GM23338 (cell line): Measurements from ENCODE around the gene TNFSF8. TPM values are rescaled to one million over a fixed set of nuclear protein-coding genes. Genes with fewer than 3 reads are reported as not detected.

Experiments used
- ATAC-seq: fragments of 200-7000 bp; cut with Tn5 transposase; 3 replicates; pipeline ENCODE4 v1.9.1; 2020
- DNase-seq: peaks from one replicate; pipeline ENCODE4 v3.0.0-alpha.2; 2015; ENCODE audit warnings: low spot score
- H2AFZ ChIP-seq: fragments of 200-600 bp; sonication (generic); 2 replicates; pipeline ENCODE4 v1.8.0; 2016; ENCODE audit warnings: antibody characterized with exemption, mild to moderate bottlenecking, moderate library complexity
- H3F3A ChIP-seq: fragments of 200-600 bp; sonication (generic); replicated peaks from 2 replicates; pipeline ENCODE4 v1.8.0; 2017; ENCODE audit warnings: antibody characterized with exemption, mixed run types, low read depth
- H3K27ac ChIP-seq: fragments of 200-600 bp; sonication (generic); 2 replicates; pipeline ENCODE4 v1.6.1; 2016; ENCODE audit warnings: low read depth
- H3K27me3 ChIP-seq: fragments of 200-600 bp; sonication (generic); 2 replicates; pipeline ENCODE4 v1.8.0; 2016; ENCODE audit warnings: mild to moderate bottlenecking, mixed run types, moderate library complexity; ENCODE audit not compliant: insufficient read depth
- H3K36me3 ChIP-seq: fragments of 200-600 bp; sonication (generic); 2 replicates; pipeline ENCODE4 v1.8.0; 2016; ENCODE audit warnings: mild to moderate bottlenecking; ENCODE audit not compliant: insufficient read depth
- H3K4me1 ChIP-seq: fragments of 200-600 bp; sonication (generic); 2 replicates; pipeline ENCODE4 v1.8.0; 2016; ENCODE audit warnings: mild to moderate bottlenecking, moderate library complexity; ENCODE audit not compliant: insufficient read depth
- H3K4me2 ChIP-seq: fragments of 200-600 bp; sonication (generic); 2 replicates; pipeline ENCODE4 v1.7.1; 2017; ENCODE audit warnings: mixed run types
- H3K4me3 ChIP-seq: fragments of 200-600 bp; sonication (generic); 2 replicates; pipeline ENCODE4 v1.6.1; 2016; ENCODE audit warnings: mixed run types
- H3K79me2 ChIP-seq: fragments of 200-600 bp; sonication (generic); replicated peaks from 2 replicates; pipeline ENCODE4 v1.8.0; 2017; ENCODE audit warnings: mild to moderate bottlenecking; ENCODE audit not compliant: insufficient read depth
- H3K9me2 ChIP-seq: fragments of 200-600 bp; sonication (generic); 2 replicates; pipeline ENCODE4 v1.8.0; 2017; ENCODE audit not compliant: insufficient read depth
- H4K20me1 ChIP-seq: fragments of 200-600 bp; sonication (generic); replicated peaks from 2 replicates; pipeline ENCODE4 v1.8.0; 2017; ENCODE audit warnings: mild to moderate bottlenecking; ENCODE audit not compliant: insufficient read depth
- H3K27ac Mint-ChIP-seq: 2 replicates; pipeline ENCODE4 v1.8.0; 2020; ENCODE audit warnings: inconsistent platforms, mild to moderate bottlenecking, moderate library complexity, mixed read lengths
- H3K27me3 Mint-ChIP-seq: 3 replicates; pipeline ENCODE4 v1.8.0; 2022; ENCODE audit warnings: low read depth, mild to moderate bottlenecking, moderate library complexity, mixed read lengths, inconsistent platforms; ENCODE audit not compliant: insufficient read depth, poor library complexity
- H3K36me3 Mint-ChIP-seq: 3 replicates; pipeline ENCODE4 v1.8.0; 2021; ENCODE audit warnings: low read depth, mild to moderate bottlenecking, inconsistent platforms, moderate library complexity, mixed read lengths
- H3K4me1 Mint-ChIP-seq: 3 replicates; pipeline ENCODE4 v1.8.0; 2020; ENCODE audit warnings: mild to moderate bottlenecking, inconsistent platforms, mixed read lengths
- H3K4me3 Mint-ChIP-seq: 3 replicates; pipeline ENCODE4 v1.8.0; 2021; ENCODE audit warnings: moderate library complexity, mild to moderate bottlenecking, inconsistent platforms, mixed read lengths
- H3K9me3 Mint-ChIP-seq: 3 replicates; pipeline ENCODE4 v1.8.0; 2020; ENCODE audit warnings: moderate library complexity, mild to moderate bottlenecking, inconsistent platforms, mixed read lengths
- CREB1 ChIP-seq: fragments of 250-450 bp; sonication (Bioruptor Pico); IDR thresholded peaks from 2 replicates; pipeline ENCODE4 v1.5.0; 2020; ENCODE audit warnings: low read depth, mild to moderate bottlenecking, moderate library complexity
- EZH2 ChIP-seq: fragments of 200-600 bp; sonication (generic); IDR thresholded peaks from one replicate; pipeline ENCODE4 v1.8.0; 2017; ENCODE audit warnings: antibody characterized with exemption, mild to moderate bottlenecking, low read depth; ENCODE audit not compliant: unreplicated experiment
- EZH2phosphoT487 ChIP-seq: fragments of 200-600 bp; sonication (generic); IDR thresholded peaks from one replicate; pipeline ENCODE4 v1.8.1; 2018; ENCODE audit warnings: antibody characterized with exemption; ENCODE audit not compliant: unreplicated experiment
- JUNB ChIP-seq: IDR thresholded peaks from one replicate; pipeline ENCODE4 v1.6.1; 2016; ENCODE audit warnings: antibody characterized with exemption; ENCODE audit not compliant: unreplicated experiment
- NANOG ChIP-seq: IDR thresholded peaks from 2 replicates; pipeline ENCODE4 v1.6.1; 2016; ENCODE audit warnings: antibody characterized with exemption, borderline replicate concordance
- POLR2AphosphoS5 ChIP-seq: IDR thresholded peaks from 2 replicates; pipeline ENCODE4 v1.6.1; 2016; ENCODE audit warnings: antibody characterized with exemption, low read depth
- STAT1 ChIP-seq: IDR thresholded peaks from one replicate; pipeline ENCODE4 v1.6.1; 2016; ENCODE audit warnings: antibody characterized with exemption; ENCODE audit not compliant: unreplicated experiment
- ZNF114 ChIP-seq: fragments of 250-450 bp; sonication (Bioruptor Pico); IDR thresholded peaks from 2 replicates; pipeline ENCODE4 v1.5.0; 2020; ENCODE audit warnings: mild to moderate bottlenecking, moderate library complexity
- ZNF331 ChIP-seq: fragments of 250-450 bp; sonication (Bioruptor Pico); IDR thresholded peaks from 2 replicates; pipeline ENCODE4 v1.5.0; 2020; ENCODE audit warnings: low read depth, mild to moderate bottlenecking, moderate library complexity
- polyA plus RNA-seq: library from polyadenylated mRNA; unstranded; fragments of >200 nt; fragmentation: Nextera tagmentation; extraction: Ambion mirVana; gene quantifications from 2 replicates; pipeline ENCODE4 v1.2.1, GENCODE V29; 2016
- total RNA-seq: library from RNA; depleted of rRNA; stranded (reverse); fragments of >200 nt; shearing (Covaris generic); gene quantifications from 2 replicates; pipeline ENCODE4 v1.2.3, GENCODE V29; 2014
- TF ChIP-seq, protein P1 (sequence below), 2 experiments: fragments of 200-600 bp in 1 of 2; sonication (generic) in 1 of 2; conservative IDR thresholded peaks; 2 replicates each; pipeline versions ENCODE4 v1.5.1 to v1.6.1; 2016 to 2017; ENCODE audit warnings: antibody characterized with exemption in 2 of 2, low read depth in 2 of 2, mild to moderate bottlenecking in 2 of 2, moderate library complexity in 1 of 2
- TF ChIP-seq, protein P2 (sequence below): IDR thresholded peaks from one replicate; pipeline ENCODE4 v1.6.1; 2018; ENCODE audit warnings: antibody characterized with exemption; ENCODE audit not compliant: unreplicated experiment
- TF ChIP-seq, protein P3 (sequence below): fragments of 250-450 bp; sonication (Bioruptor Pico); IDR thresholded peaks from 2 replicates; pipeline ENCODE4 v1.5.0; 2020; ENCODE audit warnings: mild to moderate bottlenecking, moderate library complexity
- TF ChIP-seq, protein P4 (sequence below): IDR thresholded peaks from 2 replicates; pipeline ENCODE4 v1.6.1; 2016; ENCODE audit warnings: antibody characterized with exemption

TNFSF8 gene
- total and polyA plus RNA-seq, 2 experiments from 2014 or later: not detected

DNA sequence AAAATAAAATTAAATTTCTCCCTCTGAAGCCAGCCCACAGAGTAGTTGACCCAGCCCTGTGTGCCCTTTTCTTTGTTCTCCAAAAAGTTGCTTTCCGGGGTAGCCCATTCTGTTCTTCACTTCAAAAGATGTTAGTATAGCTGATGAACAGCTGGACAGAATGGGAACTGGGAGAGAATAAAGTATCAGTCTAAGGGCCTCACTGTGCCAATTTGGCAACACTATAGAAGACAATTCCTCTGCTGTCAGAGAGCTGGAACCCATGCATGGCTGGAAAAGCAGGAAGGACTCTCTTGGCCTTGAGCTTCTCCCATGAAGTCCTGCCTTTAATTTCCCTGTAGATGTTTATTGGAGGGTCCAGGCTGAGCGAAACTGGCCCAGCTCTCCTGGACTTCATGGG lies 11.0 kb upstream of the TNFSF8 start:
- H3K9me2 ChIP-seq: no peaks in the 10 kb centered on the region
- H3K27me3 ChIP-seq: peaks cover 36% of the 10 kb centered on the region
- DNase-seq: no peak
- no peaks in the 10 kb centered on the region for H3K79me2 ChIP-seq
- no peak overlapping the region for H3K4me2 ChIP-seq
- ATAC-seq: no peak
- no peaks in the 10 kb centered on the region for H3K36me3 ChIP-seq
- TF ChIP-seq, protein P1, sequence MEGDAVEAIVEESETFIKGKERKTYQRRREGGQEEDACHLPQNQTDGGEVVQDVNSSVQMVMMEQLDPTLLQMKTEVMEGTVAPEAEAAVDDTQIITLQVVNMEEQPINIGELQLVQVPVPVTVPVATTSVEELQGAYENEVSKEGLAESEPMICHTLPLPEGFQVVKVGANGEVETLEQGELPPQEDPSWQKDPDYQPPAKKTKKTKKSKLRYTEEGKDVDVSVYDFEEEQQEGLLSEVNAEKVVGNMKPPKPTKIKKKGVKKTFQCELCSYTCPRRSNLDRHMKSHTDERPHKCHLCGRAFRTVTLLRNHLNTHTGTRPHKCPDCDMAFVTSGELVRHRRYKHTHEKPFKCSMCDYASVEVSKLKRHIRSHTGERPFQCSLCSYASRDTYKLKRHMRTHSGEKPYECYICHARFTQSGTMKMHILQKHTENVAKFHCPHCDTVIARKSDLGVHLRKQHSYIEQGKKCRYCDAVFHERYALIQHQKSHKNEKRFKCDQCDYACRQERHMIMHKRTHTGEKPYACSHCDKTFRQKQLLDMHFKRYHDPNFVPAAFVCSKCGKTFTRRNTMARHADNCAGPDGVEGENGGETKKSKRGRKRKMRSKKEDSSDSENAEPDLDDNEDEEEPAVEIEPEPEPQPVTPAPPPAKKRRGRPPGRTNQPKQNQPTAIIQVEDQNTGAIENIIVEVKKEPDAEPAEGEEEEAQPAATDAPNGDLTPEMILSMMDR (conservative IDR thresholded peaks at IDR 0.05; ENCODE audit: low read depth in 2 of 2): no peak
- no peak for TF ChIP-seq CREB1 (CRISPR knock-in tag)
- no peak for TF ChIP-seq POLR2AphosphoS5
- TF ChIP-seq NANOG: no peak
- TF ChIP-seq EZH2phosphoT487: no peak
- TF ChIP-seq ZNF114: no peak
- TF ChIP-seq JUNB: no peak
- TF ChIP-seq, protein P2, sequence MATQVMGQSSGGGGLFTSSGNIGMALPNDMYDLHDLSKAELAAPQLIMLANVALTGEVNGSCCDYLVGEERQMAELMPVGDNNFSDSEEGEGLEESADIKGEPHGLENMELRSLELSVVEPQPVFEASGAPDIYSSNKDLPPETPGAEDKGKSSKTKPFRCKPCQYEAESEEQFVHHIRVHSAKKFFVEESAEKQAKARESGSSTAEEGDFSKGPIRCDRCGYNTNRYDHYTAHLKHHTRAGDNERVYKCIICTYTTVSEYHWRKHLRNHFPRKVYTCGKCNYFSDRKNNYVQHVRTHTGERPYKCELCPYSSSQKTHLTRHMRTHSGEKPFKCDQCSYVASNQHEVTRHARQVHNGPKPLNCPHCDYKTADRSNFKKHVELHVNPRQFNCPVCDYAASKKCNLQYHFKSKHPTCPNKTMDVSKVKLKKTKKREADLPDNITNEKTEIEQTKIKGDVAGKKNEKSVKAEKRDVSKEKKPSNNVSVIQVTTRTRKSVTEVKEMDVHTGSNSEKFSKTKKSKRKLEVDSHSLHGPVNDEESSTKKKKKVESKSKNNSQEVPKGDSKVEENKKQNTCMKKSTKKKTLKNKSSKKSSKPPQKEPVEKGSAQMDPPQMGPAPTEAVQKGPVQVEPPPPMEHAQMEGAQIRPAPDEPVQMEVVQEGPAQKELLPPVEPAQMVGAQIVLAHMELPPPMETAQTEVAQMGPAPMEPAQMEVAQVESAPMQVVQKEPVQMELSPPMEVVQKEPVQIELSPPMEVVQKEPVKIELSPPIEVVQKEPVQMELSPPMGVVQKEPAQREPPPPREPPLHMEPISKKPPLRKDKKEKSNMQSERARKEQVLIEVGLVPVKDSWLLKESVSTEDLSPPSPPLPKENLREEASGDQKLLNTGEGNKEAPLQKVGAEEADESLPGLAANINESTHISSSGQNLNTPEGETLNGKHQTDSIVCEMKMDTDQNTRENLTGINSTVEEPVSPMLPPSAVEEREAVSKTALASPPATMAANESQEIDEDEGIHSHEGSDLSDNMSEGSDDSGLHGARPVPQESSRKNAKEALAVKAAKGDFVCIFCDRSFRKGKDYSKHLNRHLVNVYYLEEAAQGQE: no peak
- TF ChIP-seq STAT1: no peak
- TF ChIP-seq EZH2: no peak
- TF ChIP-seq ZNF331: no peak
- TF ChIP-seq, protein P3, sequence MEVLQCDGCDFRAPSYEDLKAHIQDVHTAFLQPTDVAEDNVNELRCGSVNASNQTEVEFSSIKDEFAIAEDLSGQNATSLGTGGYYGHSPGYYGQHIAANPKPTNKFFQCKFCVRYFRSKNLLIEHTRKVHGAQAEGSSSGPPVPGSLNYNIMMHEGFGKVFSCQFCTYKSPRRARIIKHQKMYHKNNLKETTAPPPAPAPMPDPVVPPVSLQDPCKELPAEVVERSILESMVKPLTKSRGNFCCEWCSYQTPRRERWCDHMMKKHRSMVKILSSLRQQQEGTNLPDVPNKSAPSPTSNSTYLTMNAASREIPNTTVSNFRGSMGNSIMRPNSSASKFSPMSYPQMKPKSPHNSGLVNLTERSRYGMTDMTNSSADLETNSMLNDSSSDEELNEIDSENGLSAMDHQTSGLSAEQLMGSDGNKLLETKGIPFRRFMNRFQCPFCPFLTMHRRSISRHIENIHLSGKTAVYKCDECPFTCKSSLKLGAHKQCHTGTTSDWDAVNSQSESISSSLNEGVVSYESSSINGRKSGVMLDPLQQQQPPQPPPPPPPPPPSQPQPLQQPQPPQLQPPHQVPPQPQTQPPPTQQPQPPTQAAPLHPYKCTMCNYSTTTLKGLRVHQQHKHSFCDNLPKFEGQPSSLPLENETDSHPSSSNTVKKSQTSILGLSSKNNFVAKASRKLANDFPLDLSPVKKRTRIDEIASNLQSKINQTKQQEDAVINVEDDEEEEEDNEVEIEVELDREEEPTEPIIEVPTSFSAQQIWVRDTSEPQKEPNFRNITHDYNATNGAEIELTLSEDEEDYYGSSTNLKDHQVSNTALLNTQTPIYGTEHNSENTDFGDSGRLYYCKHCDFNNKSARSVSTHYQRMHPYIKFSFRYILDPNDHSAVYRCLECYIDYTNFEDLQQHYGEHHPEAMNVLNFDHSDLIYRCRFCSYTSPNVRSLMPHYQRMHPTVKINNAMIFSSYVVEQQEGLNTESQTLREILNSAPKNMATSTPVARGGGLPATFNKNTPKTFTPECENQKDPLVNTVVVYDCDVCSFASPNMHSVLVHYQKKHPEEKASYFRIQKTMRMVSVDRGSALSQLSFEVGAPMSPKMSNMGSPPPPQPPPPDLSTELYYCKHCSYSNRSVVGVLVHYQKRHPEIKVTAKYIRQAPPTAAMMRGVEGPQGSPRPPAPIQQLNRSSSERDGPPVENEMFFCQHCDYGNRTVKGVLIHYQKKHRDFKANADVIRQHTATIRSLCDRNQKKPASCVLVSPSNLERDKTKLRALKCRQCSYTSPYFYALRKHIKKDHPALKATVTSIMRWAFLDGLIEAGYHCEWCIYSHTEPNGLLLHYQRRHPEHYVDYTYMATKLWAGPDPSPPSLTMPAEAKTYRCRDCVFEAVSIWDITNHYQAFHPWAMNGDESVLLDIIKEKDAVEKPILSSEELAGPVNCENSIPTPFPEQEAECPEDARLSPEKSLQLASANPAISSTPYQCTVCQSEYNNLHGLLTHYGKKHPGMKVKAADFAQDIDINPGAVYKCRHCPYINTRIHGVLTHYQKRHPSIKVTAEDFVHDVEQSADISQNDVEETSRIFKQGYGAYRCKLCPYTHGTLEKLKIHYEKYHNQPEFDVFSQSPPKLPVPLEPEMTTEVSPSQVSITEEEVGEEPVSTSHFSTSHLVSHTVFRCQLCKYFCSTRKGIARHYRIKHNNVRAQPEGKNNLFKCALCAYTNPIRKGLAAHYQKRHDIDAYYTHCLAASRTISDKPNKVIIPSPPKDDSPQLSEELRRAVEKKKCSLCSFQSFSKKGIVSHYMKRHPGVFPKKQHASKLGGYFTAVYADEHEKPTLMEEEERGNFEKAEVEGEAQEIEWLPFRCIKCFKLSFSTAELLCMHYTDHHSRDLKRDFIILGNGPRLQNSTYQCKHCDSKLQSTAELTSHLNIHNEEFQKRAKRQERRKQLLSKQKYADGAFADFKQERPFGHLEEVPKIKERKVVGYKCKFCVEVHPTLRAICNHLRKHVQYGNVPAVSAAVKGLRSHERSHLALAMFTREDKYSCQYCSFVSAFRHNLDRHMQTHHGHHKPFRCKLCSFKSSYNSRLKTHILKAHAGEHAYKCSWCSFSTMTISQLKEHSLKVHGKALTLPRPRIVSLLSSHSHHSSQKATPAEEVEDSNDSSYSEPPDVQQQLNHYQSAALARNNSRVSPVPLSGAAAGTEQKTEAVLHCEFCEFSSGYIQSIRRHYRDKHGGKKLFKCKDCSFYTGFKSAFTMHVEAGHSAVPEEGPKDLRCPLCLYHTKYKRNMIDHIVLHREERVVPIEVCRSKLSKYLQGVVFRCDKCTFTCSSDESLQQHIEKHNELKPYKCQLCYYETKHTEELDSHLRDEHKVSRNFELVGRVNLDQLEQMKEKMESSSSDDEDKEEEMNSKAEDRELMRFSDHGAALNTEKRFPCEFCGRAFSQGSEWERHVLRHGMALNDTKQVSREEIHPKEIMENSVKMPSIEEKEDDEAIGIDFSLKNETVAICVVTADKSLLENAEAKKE (CRISPR knock-in tag): no peak
- TF ChIP-seq, protein P4, sequence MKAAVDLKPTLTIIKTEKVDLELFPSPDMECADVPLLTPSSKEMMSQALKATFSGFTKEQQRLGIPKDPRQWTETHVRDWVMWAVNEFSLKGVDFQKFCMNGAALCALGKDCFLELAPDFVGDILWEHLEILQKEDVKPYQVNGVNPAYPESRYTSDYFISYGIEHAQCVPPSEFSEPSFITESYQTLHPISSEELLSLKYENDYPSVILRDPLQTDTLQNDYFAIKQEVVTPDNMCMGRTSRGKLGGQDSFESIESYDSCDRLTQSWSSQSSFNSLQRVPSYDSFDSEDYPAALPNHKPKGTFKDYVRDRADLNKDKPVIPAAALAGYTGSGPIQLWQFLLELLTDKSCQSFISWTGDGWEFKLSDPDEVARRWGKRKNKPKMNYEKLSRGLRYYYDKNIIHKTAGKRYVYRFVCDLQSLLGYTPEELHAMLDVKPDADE: no peak
- H3K27ac ChIP-seq: no peak overlapping the region
- peaks cover 8% of the 10 kb centered on the region for H3K27me3 Mint-ChIP-seq
- no peak overlapping the region for H3K4me3 Mint-ChIP-seq
- H3K4me1 ChIP-seq: no peaks in the 10 kb centered on the region
- no peaks in the 10 kb centered on the region for H3K36me3 Mint-ChIP-seq
- H3K27ac Mint-ChIP-seq: no peak overlapping the region
- no peaks in the 10 kb centered on the region for H4K20me1 ChIP-seq
- no peaks in the 10 kb centered on the region for H3K4me1 Mint-ChIP-seq
- H3F3A ChIP-seq: no peaks in the 10 kb centered on the region
- H3K4me3 ChIP-seq: no peak overlapping the region
- H3K9me3 Mint-ChIP-seq: no peaks in the 10 kb centered on the region
- H2AFZ ChIP-seq: no peak overlapping the region
